ENCODE results near the gene TPO. TPM values are rescaled to one million over a fixed set of nuclear protein-coding genes. Genes with fewer than 3 reads are reported as not detected.

Gene TPO
- total RNA-seq, 2 donors from 2014 or later: 0.08 TPM; not detected in 1

GRCh38 chr2:1420746-1421480, 7.7 kb downstream of the TPO start:
- no peaks in the 10 kb centered on the region for H3K36me3 Mint-ChIP-seq (ENCODE audit: low read depth)
- H3K27ac Mint-ChIP-seq: no peak overlapping the region
- H3K9me3 Mint-ChIP-seq: no peaks in the 10 kb centered on the region
- ATAC-seq (replicated peaks): no peak
- no peaks in the 10 kb centered on the region for H3K27me3 Mint-ChIP-seq
- no peaks in the 10 kb centered on the region for H3K4me1 Mint-ChIP-seq
- no peak overlapping the region for H3K4me3 Mint-ChIP-seq

GRCh38 chr2:1421731-1422130, 8.5 kb downstream of the TPO start:
- H3K27me3 Mint-ChIP-seq: no peaks in the 10 kb centered on the region
- no peak for ATAC-seq (replicated peaks)
- H3K4me1 Mint-ChIP-seq: no peaks in the 10 kb centered on the region
- no peaks in the 10 kb centered on the region for H3K9me3 Mint-ChIP-seq
- no peak overlapping the region for H3K4me3 Mint-ChIP-seq
- H3K27ac Mint-ChIP-seq: no peak overlapping the region
- no peaks in the 10 kb centered on the region for H3K36me3 Mint-ChIP-seq (ENCODE audit: low read depth)

- no peaks in the 10 kb centered on the region for H3K9me3 Mint-ChIP-seq
Measured at GRCh38 chr2:1422131-1422530, 8.9 kb downstream of the TPO start.

GRCh38 chr2:1422716-1423285, 9.5 kb downstream of the TPO start:
- Mint-ChIP-seq H3K4me1 (no peaks in the 10 kb centered on the region), H3K36me3 (ENCODE audit: low read depth) (no peaks in the 10 kb centered on the region), H3K27ac (no peak overlapping the region), H3K4me3 (no peak overlapping the region), H3K27me3 (no peaks in the 10 kb centered on the region), H3K9me3 (no peaks in the 10 kb centered on the region)
- ATAC-seq (replicated peaks): no peak

More at GRCh38 chr2:1422131-1422530, 8.9 kb downstream of the TPO start:
- no peak overlapping the region for H3K4me3 Mint-ChIP-seq
- H3K36me3 Mint-ChIP-seq (ENCODE audit: low read depth): no peaks in the 10 kb centered on the region
- no peak overlapping the region for H3K27ac Mint-ChIP-seq
- no peaks in the 10 kb centered on the region for H3K4me1 Mint-ChIP-seq
- no peak for ATAC-seq (replicated peaks)
- H3K27me3 Mint-ChIP-seq: no peaks in the 10 kb centered on the region

GRCh38 chr2:1427086-1427485, 13.8 kb downstream of the TPO start:
- H3K4me1 Mint-ChIP-seq: no peaks in the 10 kb centered on the region
- H3K27ac Mint-ChIP-seq: no peak overlapping the region
- H3K36me3 Mint-ChIP-seq (ENCODE audit: low read depth): no peaks in the 10 kb centered on the region
- H3K4me3 Mint-ChIP-seq: no peak overlapping the region
- no peaks in the 10 kb centered on the region for H3K9me3 Mint-ChIP-seq
- no peaks in the 10 kb centered on the region for H3K27me3 Mint-ChIP-seq
- no peak for ATAC-seq (replicated peaks)

GRCh38 chr2:1429895-1430294, 16.6 kb downstream of the TPO start:
- Mint-ChIP-seq H3K36me3 (ENCODE audit: low read depth) (no peaks in the 10 kb centered on the region), H3K27me3 (no peaks in the 10 kb centered on the region), H3K4me1 (no peaks in the 10 kb centered on the region), H3K9me3 (no peaks in the 10 kb centered on the region), H3K27ac (no peak overlapping the region), H3K4me3 (no peak overlapping the region)
- ATAC-seq (replicated peaks): no peak

GRCh38 chr2:1430491-1430890, 17.2 kb downstream of the TPO start:
- no peak for ATAC-seq (replicated peaks)
- H3K27me3 Mint-ChIP-seq: no peaks in the 10 kb centered on the region
- H3K27ac Mint-ChIP-seq: no peak overlapping the region
- no peaks in the 10 kb centered on the region for H3K9me3 Mint-ChIP-seq
- H3K4me1 Mint-ChIP-seq: no peaks in the 10 kb centered on the region
- no peaks in the 10 kb centered on the region for H3K36me3 Mint-ChIP-seq (ENCODE audit: low read depth)
- no peak overlapping the region for H3K4me3 Mint-ChIP-seq

GRCh38 chr2:1431886-1432400, 18.7 kb downstream of the TPO start:
- Mint-ChIP-seq H3K36me3 (ENCODE audit: low read depth) (no peaks in the 10 kb centered on the region), H3K27ac (no peak overlapping the region), H3K4me3 (no peak overlapping the region), H3K9me3 (no peaks in the 10 kb centered on the region), H3K4me1 (no peaks in the 10 kb centered on the region), H3K27me3 (no peaks in the 10 kb centered on the region)
- ATAC-seq (replicated peaks): no peak

GRCh38 chr2:1432726-1433125, 19.5 kb downstream of the TPO start:
- Mint-ChIP-seq H3K9me3 (no peaks in the 10 kb centered on the region), H3K27ac (no peak overlapping the region), H3K27me3 (no peaks in the 10 kb centered on the region), H3K4me3 (no peak overlapping the region), H3K36me3 (ENCODE audit: low read depth) (no peaks in the 10 kb centered on the region), H3K4me1 (no peaks in the 10 kb centered on the region)
- no peak for ATAC-seq (replicated peaks)

- no peaks in the 10 kb centered on the region for H3K36me3 Mint-ChIP-seq (ENCODE audit: low read depth)
- H3K4me1 Mint-ChIP-seq: peaks cover 5% of the 10 kb centered on the region
- no peak for ATAC-seq (replicated peaks)
- H3K4me3 Mint-ChIP-seq: no peak overlapping the region
- no peak overlapping the region for H3K27ac Mint-ChIP-seq
- H3K9me3 Mint-ChIP-seq: no peaks in the 10 kb centered on the region
- no peaks in the 10 kb centered on the region for H3K27me3 Mint-ChIP-seq
Measured at GRCh38 chr2:1436369-1436768, 23.1 kb downstream of the TPO start.

- no peak overlapping the region for H3K4me3 Mint-ChIP-seq
- H3K27ac Mint-ChIP-seq: no peak overlapping the region
- H3K4me1 Mint-ChIP-seq: peaks cover 5% of the 10 kb centered on the region
- no peaks in the 10 kb centered on the region for H3K27me3 Mint-ChIP-seq
- no peak for ATAC-seq (replicated peaks)
- H3K36me3 Mint-ChIP-seq (ENCODE audit: low read depth): no peaks in the 10 kb centered on the region
- no peaks in the 10 kb centered on the region for H3K9me3 Mint-ChIP-seq
Measured at GRCh38 chr2:1437101-1437500, 23.8 kb downstream of the TPO start.

- no peak overlapping the region for H3K27ac Mint-ChIP-seq
- H3K36me3 Mint-ChIP-seq (ENCODE audit: low read depth): no peaks in the 10 kb centered on the region
- peaks cover 5% of the 10 kb centered on the region for H3K4me1 Mint-ChIP-seq
Measured at GRCh38 chr2:1437537-1437936, 24.3 kb downstream of the TPO start.

GRCh38 chr2:1438972-1439371, 25.7 kb downstream of the TPO start:
- Mint-ChIP-seq H3K4me3 (no peak overlapping the region), H3K4me1 (peaks cover 5% of the 10 kb centered on the region), H3K27ac (no peak overlapping the region), H3K27me3 (no peaks in the 10 kb centered on the region), H3K36me3 (ENCODE audit: low read depth) (no peaks in the 10 kb centered on the region), H3K9me3 (no peaks in the 10 kb centered on the region)
- no peak for ATAC-seq (replicated peaks)

More at GRCh38 chr2:1437537-1437936, 24.3 kb downstream of the TPO start:
- no peak for ATAC-seq (replicated peaks)
- Mint-ChIP-seq H3K27me3 (no peaks in the 10 kb centered on the region), H3K9me3 (no peaks in the 10 kb centered on the region), H3K4me3 (no peak overlapping the region)

GRCh38 chr2:1440581-1440980, 27.3 kb downstream of the TPO start:
- ATAC-seq (replicated peaks): no peak
- Mint-ChIP-seq H3K4me1 (peaks cover 5% of the 10 kb centered on the region), H3K4me3 (no peak overlapping the region), H3K27ac (no peak overlapping the region), H3K27me3 (no peaks in the 10 kb centered on the region), H3K9me3 (no peaks in the 10 kb centered on the region), H3K36me3 (ENCODE audit: low read depth) (no peaks in the 10 kb centered on the region)

GRCh38 chr2:1446301-1446700, 33.0 kb downstream of the TPO start:
- no peaks in the 10 kb centered on the region for H3K9me3 Mint-ChIP-seq
- no peaks in the 10 kb centered on the region for H3K4me1 Mint-ChIP-seq
- H3K36me3 Mint-ChIP-seq (ENCODE audit: low read depth): no peaks in the 10 kb centered on the region
- H3K27ac Mint-ChIP-seq: no peak overlapping the region
- H3K27me3 Mint-ChIP-seq: peaks cover 4% of the 10 kb centered on the region
- ATAC-seq (replicated peaks): no peak
- H3K4me3 Mint-ChIP-seq: no peak overlapping the region

All from activated T-helper 17 cell treated with anti-CD3 and anti-CD28 coated beads, Interleukin-2, amount 50 U/mL, for 72 hours (primary cell).